ENCODE measurements around the gene ABCB4.

GRCh38 chr7:87427288-87427687 lies 48.2 kb downstream of the ABCB4 start:
- TF ChIP-seq POLR2AphosphoS5 (IDR thresholded peaks at IDR 0.05) (no peak), CTCF (IDR thresholded peaks at IDR 0.05) (no peak), EP300 (IDR thresholded peaks at IDR 0.05) (no peak), POLR2A (IDR thresholded peaks at IDR 0.05) (no peak)

Data from upper lobe of left lung (tissue), 4 donors.